ENCODE measurements around the gene FAM171A1. TPM values are rescaled to one million over a fixed set of nuclear protein-coding genes. Genes with fewer than 3 reads are reported as not detected.

FAM171A1 gene
- total RNA-seq, 1 donor from 2014 or later, result 51.9 TPM

DNA sequence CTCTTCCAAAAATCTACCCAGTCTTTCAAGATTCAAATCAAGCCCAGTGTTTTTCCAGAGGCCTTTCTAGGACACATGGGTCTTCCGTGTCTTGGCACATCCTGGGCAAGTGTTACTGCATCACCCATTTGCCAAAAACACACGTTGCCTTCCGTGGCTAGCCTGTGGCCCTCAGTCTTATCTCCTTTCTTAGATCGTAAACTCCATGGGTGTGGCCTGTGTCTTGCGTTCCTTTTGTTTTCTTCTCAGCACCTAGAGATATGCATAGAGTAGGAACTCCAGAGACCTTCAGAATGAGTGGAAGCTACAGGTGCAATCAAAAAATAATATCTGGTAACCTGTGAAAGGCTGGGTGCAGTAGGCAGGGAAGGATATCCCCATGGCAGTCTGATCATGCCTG, 146.1 kb downstream of the FAM171A1 start:
- Histone ChIP-seq H3K79me2 (ENCODE audit: insufficient read depth, low read length) (peaks cover 9% of the 10 kb centered on the region), H3K9me3 (ENCODE audit: insufficient read depth, low read depth, low read length) (no peaks in the 10 kb centered on the region), H3K4me2 (ENCODE audit: low read length) (no peak overlapping the region), H3K4me1 (ENCODE audit: insufficient read depth, low read length) (peaks cover 22% of the 10 kb centered on the region), H3K4me3 (ENCODE audit: insufficient read depth, low read depth, low read length) (no peak overlapping the region), H3K9ac (ENCODE audit: low read length) (no peak overlapping the region), H4K20me1 (ENCODE audit: insufficient read depth, low read length) (no peaks in the 10 kb centered on the region), H3K27ac (ENCODE audit: low read depth, low read length) (no peak overlapping the region), H3K36me3 (ENCODE audit: insufficient read depth, low read length) (no peaks in the 10 kb centered on the region), H3K27me3 (ENCODE audit: insufficient read depth, low read length) (no peaks in the 10 kb centered on the region), H2AFZ (ENCODE audit: low read depth, low read length) (no peak overlapping the region)
- Mint-ChIP-seq H3K27ac (ENCODE audit: unreplicated experiment) (no peak overlapping the region), H3K4me1 (ENCODE audit: low read depth, unreplicated experiment) (peaks cover 1% of the 10 kb centered on the region), H3K9me3 (ENCODE audit: unreplicated experiment) (peaks cover 2% of the 10 kb centered on the region), H3K4me3 (ENCODE audit: unreplicated experiment) (no peak overlapping the region), H3K36me3 (ENCODE audit: low read depth, unreplicated experiment) (peaks cover 18% of the 10 kb centered on the region), H3K27me3 (ENCODE audit: low read depth, unreplicated experiment) (no peaks in the 10 kb centered on the region)
- FAIRE-seq, result no peak
- no peak for DNase-seq (ENCODE audit: low read depth)
- TF ChIP-seq EZH2 (IDR thresholded peaks at IDR 0.05; ENCODE audit: insufficient read depth, low read length), result no peak
- TF ChIP-seq, protein P1, sequence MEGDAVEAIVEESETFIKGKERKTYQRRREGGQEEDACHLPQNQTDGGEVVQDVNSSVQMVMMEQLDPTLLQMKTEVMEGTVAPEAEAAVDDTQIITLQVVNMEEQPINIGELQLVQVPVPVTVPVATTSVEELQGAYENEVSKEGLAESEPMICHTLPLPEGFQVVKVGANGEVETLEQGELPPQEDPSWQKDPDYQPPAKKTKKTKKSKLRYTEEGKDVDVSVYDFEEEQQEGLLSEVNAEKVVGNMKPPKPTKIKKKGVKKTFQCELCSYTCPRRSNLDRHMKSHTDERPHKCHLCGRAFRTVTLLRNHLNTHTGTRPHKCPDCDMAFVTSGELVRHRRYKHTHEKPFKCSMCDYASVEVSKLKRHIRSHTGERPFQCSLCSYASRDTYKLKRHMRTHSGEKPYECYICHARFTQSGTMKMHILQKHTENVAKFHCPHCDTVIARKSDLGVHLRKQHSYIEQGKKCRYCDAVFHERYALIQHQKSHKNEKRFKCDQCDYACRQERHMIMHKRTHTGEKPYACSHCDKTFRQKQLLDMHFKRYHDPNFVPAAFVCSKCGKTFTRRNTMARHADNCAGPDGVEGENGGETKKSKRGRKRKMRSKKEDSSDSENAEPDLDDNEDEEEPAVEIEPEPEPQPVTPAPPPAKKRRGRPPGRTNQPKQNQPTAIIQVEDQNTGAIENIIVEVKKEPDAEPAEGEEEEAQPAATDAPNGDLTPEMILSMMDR (IDR thresholded peaks at IDR 0.05; ENCODE audit: insufficient read depth, low read depth, low read length), result no peak

DNA sequence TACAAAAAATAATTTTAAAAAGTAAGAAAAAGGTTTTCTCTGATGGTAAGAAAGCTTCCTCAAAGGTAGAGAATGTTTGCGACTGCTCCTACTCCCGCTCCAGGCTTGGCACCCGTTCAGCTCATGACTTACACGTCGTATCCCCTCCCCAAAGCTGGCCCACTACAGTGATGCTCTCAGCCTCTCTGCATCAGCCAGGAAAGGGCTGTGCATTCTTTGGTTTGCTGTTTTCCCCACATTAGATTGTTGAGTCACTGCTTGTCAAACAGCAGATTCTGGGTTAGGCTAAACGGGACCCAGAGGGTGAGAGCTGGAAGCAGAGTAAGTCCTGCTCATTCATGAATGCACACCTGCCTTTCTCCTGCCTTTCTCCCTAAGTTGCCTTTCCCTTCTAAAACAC, 147.9 kb downstream of the FAM171A1 start:
- H3K9me3 Mint-ChIP-seq (ENCODE audit: unreplicated experiment), result no peaks in the 10 kb centered on the region

DNA sequence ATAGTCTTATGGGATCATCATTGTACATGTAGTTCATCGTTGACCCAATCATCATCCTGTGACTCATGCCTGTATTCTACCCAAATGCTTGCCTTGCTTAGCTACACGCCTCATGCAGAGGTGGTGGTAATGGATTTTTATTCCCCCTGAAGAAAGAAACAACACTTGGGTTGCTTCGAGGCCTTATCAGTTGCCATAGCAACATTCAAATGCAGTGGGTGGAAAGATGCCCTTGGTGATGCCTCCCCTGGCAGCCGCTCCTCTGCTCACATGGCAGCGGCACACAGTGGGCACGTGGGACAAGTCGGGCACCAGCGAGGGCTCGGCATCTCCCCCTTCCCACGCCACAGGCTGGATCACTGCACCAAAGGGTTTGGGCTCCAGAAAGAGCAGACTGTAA, 148.6 kb downstream of the FAM171A1 start:
- Mint-ChIP-seq H3K27ac (ENCODE audit: unreplicated experiment) (no peak overlapping the region), H3K9me3 (ENCODE audit: unreplicated experiment) (no peaks in the 10 kb centered on the region), H3K27me3 (ENCODE audit: low read depth, unreplicated experiment) (no peaks in the 10 kb centered on the region), H3K36me3 (ENCODE audit: low read depth, unreplicated experiment) (peaks cover 23% of the 10 kb centered on the region), H3K4me3 (ENCODE audit: unreplicated experiment) (no peak overlapping the region), H3K4me1 (ENCODE audit: low read depth, unreplicated experiment) (peaks cover 1% of the 10 kb centered on the region)
- Histone ChIP-seq H4K20me1 (ENCODE audit: insufficient read depth, low read length) (no peaks in the 10 kb centered on the region), H3K4me3 (ENCODE audit: insufficient read depth, low read depth, low read length) (no peak overlapping the region), H3K79me2 (ENCODE audit: insufficient read depth, low read length) (no peaks in the 10 kb centered on the region), H3K9ac (ENCODE audit: low read length) (peak overlapping the region; percentile 42), H2AFZ (ENCODE audit: low read depth, low read length) (no peak overlapping the region), H3K27ac (ENCODE audit: low read depth, low read length) (peak overlapping the region; percentile 64), H3K4me2 (ENCODE audit: low read length) (peak overlapping the region; percentile 24), H3K9me3 (ENCODE audit: insufficient read depth, low read depth, low read length) (no peaks in the 10 kb centered on the region), H3K27me3 (ENCODE audit: insufficient read depth, low read length) (no peaks in the 10 kb centered on the region), H3K36me3 (ENCODE audit: insufficient read depth, low read length) (no peaks in the 10 kb centered on the region), H3K4me1 (ENCODE audit: insufficient read depth, low read length) (peaks cover 24% of the 10 kb centered on the region)
- no peak for TF ChIP-seq EZH2 (IDR thresholded peaks at IDR 0.05; ENCODE audit: insufficient read depth, low read length)
- TF ChIP-seq, protein P1 (IDR thresholded peaks at IDR 0.05; ENCODE audit: insufficient read depth, low read depth, low read length), result no peak
- FAIRE-seq, result peak; percentile 43
- peak; percentile 48 for DNase-seq (ENCODE audit: low read depth)

More for the DNA sequence above, 147.9 kb downstream of the FAM171A1 start:
- H3K4me3 Mint-ChIP-seq (ENCODE audit: unreplicated experiment), result no peak overlapping the region
- H3K4me3 ChIP-seq (ENCODE audit: insufficient read depth, low read depth, low read length), result no peak overlapping the region
- H3K9ac ChIP-seq (ENCODE audit: low read length), result peak overlapping the region; percentile 37
- H3K27ac Mint-ChIP-seq (ENCODE audit: unreplicated experiment), result peak overlapping the region; percentile 71
- no peaks in the 10 kb centered on the region for H3K36me3 ChIP-seq (ENCODE audit: insufficient read depth, low read length)
- FAIRE-seq (peak; percentile 67), DNase-seq (ENCODE audit: low read depth) (peak; percentile 95)
- peaks cover 20% of the 10 kb centered on the region for H3K36me3 Mint-ChIP-seq (ENCODE audit: low read depth, unreplicated experiment)
- H3K4me1 ChIP-seq (ENCODE audit: insufficient read depth, low read length), result peaks cover 28% of the 10 kb centered on the region
- no peaks in the 10 kb centered on the region for H3K9me3 ChIP-seq (ENCODE audit: insufficient read depth, low read depth, low read length)
- no peaks in the 10 kb centered on the region for H3K27me3 Mint-ChIP-seq (ENCODE audit: low read depth, unreplicated experiment)
- H2AFZ ChIP-seq (ENCODE audit: low read depth, low read length), result no peak overlapping the region
- H3K4me2 ChIP-seq (ENCODE audit: low read length), result peak overlapping the region; percentile 47
- H3K27me3 ChIP-seq (ENCODE audit: insufficient read depth, low read length), result no peaks in the 10 kb centered on the region
- H3K4me1 Mint-ChIP-seq (ENCODE audit: low read depth, unreplicated experiment), result peaks cover 1% of the 10 kb centered on the region
- no peaks in the 10 kb centered on the region for H3K79me2 ChIP-seq (ENCODE audit: insufficient read depth, low read length)
- H3K27ac ChIP-seq (ENCODE audit: low read depth, low read length), result peak overlapping the region; percentile 64
- TF ChIP-seq, protein P1 (IDR thresholded peaks at IDR 0.05; ENCODE audit: insufficient read depth, low read depth, low read length), result no peak
- no peaks in the 10 kb centered on the region for H4K20me1 ChIP-seq (ENCODE audit: insufficient read depth, low read length)

Data from astrocyte (in vitro differentiated cells and primary cell).